Measurements from ENCODE around the gene FGF10.

The FGF10 gene

GRCh38 chr5:44389090-44389822 lies at the start of gene FGF10:
TSS of gene FGF10 (minus strand) at chr5:44389420. CDS start at chr5:44388682, 738 bp downstream.
- DNase-seq, result peak; percentile 9

GRCh38 chr5:44426944-44427343 lies 37.7 kb upstream of the FGF10 start:
- DNase-seq, result no peak

DNA sequence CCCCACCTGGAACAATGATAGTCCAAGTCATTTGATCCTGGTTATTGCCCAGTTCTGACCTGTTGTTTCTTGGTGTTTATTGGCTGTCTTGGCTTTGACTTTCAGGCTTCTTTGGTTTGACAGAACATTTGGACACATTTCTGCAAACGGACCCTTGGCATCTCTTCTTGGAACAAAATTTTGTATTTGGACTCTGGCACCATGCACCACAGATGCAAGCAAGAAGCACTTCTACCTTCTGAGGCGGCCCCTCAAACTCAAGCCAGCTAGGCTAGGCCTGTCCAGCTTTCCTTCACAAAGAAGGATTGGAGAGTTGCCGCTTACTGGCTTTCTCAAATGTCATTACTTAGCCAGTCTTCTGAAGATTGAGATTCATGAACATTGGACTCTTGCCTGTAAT lies 23.1 kb upstream of the FGF10 start:
- DNase-seq, result no peak

DNA sequence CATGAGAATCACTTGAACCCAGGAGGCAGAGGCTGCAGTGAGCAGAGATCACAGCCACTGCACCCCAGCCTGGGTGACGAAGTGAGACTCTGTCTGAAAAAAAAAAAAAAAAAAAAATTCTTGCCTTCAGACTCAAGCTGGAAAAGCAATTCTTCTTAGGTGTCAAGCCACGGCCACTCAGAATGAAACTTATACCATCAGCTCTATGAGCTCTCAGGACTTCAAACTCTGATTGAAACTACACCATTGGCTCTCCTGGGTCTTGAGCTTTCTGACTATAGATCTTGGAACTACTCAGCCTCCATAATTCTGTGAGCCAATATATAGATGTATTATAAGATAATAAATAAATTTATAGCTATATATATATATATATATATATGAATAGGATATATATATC lies 12.9 kb upstream of the FGF10 start:
- DNase-seq, result no peak

GRCh38 chr5:44401611-44402010 lies 12.4 kb upstream of the FGF10 start:
- DNase-seq, result no peak

DNA sequence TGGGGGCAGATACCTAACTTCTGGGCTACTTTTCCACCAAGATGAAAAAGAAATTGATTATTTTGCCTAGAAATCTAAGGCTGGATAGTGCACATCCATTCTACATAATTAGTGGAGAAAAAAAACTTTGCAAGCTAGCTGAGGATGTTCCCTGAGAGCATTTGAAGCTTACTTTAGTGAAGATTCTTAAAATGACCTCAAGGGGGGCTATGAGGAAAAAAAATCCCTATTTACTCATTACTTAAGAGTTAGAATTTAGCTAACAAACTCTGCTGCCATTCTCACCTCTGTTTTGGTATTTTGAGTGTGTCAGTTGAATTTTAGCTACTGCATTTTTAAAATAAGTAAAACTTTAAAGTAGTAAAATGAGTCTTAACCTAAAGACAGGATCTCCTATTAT lies 9.2 kb upstream of the FGF10 start:
- DNase-seq, result no peak

- no peak for DNase-seq
These were observed 7.1 kb upstream of the FGF10 start for GRCh38 chr5:44396312-44396711.

- DNase-seq, result no peak
These were observed 1.1 kb upstream of the FGF10 start for GRCh38 chr5:44390351-44390750.

GRCh38 chr5:44389823-44390143 lies 563 bp upstream of the FGF10 start:
- no peak for DNase-seq

- DNase-seq, result no peak
These were observed 715 bp downstream of the FGF10 start for GRCh38 chr5:44388321-44389089.

- no peak for DNase-seq
These were observed 1.3 kb downstream of the FGF10 start for GRCh38 chr5:44387921-44388320.

DNA sequence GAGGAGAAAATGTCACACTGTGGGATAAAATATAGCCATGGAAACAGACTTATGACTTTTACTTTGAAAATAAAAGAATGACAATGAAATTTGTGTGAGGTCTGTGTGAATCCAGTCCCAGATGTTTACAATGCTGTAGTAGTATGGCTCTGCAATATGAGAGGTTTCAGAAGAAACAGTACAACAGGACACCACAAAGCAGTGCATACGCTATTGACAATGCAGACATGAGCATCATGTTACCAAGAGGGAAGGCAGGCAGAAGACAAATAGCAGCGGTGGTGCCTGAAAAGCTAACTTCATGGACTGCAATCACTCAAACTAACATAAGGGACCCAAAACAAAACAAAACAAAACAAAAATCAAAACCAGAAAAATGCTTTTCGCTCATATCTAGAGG lies 1.8 kb downstream of the FGF10 start:
- no peak for DNase-seq

- DNase-seq, result no peak
These were observed 3.8 kb downstream of the FGF10 start for GRCh38 chr5:44385291-44385900.

DNA sequence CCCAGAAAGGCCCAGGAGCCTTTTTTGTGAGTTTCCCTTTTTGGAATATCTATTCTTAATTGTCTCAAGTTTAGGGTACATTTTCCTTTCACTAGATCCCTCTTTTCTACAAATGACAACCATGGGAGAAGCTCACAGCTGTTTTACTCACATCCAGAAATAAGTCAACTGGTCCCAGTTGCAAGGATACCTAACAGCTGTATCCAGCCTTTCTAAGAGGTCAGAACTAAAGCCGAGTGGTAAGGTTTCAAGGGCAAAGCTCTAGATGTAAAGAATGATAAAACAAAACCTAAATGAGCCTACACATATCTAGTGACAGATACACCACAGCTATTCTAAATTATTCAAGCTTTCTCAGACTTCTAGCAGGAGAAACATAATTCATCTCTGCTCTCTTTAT lies 4.4 kb downstream of the FGF10 start:
- DNase-seq, result no peak

GRCh38 chr5:44382894-44383293 lies 6.3 kb downstream of the FGF10 start:
- DNase-seq, result no peak

GRCh38 chr5:44377057-44377456 lies 12.2 kb downstream of the FGF10 start:
- no peak for DNase-seq

DNA sequence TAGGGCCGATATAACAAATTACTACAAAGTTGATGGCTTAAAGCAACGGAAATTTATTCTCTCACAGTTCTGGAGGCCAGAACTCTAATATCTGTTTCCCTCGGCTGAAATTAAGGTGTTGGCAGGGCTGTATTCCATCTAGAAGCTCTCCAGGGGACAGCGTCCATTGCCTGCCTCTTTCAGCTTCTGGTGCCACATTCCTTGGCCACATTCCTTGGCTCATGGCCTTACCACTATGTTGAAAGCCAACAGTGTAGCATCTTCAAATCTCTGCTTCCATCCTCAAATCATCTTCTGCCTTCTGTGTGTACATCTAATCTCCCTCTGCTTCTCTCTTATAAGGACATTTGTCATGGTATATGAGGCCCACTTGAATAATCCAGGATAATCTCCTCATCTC lies 17.2 kb downstream of the FGF10 start:
- no peak for DNase-seq

- no peak for DNase-seq
These were observed 22.0 kb downstream of the FGF10 start for GRCh38 chr5:44367203-44367602.

DNA sequence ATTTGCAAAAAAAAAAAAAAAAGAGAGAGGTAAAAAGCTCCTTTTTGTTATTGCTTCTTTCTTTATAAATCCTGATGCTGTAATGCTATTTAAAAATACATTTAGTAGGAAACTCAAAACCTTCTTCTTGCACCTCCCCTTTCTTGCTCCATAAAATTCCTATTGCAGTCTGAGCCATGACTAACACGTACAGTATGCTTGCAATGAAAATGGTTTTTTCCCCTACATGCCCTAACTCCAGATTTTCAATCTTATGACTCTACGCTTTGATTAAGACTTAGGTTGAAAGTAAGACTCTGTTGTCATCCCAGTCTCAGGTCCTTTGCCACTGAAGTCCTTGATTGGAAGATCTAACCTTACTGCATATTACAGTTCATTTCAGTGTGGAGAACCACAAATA lies 23.9 kb downstream of the FGF10 start:
- DNase-seq, result no peak

DNA sequence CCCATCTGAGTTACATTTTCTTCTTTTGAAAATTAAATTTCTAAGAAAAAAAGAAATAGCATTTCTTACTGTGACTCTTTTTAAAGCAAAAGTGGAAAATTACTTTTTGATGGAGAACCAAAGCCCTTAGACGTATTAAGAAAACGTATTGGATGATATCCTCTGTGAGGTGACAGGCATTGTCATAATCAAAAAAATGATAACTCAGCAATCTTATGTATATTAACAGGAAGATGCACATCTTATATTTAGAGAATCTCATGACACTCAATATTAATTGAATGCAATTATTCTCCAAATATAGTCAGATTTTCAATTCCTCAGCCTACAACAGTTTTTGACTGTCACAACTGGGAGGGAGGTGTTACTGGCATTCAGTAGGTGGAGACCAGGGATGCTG lies 25.1 kb downstream of the FGF10 start:
- DNase-seq, result no peak

GRCh38 chr5:44361342-44362001 lies 27.7 kb downstream of the FGF10 start:
- DNase-seq, result no peak

DNA sequence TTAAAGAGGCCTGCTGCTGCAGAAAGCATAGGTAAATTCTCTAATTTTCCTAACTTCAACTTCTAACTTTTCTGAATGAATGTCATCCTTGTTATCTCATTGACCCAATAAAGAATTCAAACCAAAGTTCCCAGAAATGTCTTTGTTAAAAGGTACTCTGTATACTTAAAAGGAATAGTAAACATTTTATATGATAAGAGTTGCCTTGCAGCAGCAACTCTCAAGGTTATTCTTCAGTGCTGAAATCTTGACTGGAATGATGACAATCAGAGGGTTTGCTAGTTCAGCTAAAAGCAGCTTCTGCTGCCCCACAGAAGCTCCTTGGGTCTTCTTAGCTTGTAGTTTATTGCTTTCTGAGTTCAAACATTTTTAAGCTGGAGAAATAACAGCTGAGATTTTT lies 28.3 kb downstream of the FGF10 start:
- DNase-seq, result no peak

DNA sequence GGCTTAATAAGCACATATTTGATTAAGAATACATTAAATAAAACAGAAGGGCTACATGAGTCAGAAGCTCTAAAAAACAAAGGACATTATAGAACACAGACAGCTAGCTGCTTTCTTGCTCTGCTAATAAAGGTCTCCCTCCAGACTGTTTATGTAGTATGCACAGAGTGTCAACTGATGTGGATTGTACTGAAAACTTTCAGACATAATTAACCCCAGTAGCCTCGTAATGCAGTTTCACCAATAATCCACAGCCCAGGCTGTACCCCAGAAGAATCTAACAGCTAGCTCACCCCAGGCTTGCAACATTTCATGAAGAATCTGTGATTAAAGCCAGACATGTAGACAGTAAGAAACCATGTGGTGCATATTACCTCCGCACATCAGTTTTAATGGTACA lies 30.8 kb downstream of the FGF10 start:
- DNase-seq, result no peak

DNA sequence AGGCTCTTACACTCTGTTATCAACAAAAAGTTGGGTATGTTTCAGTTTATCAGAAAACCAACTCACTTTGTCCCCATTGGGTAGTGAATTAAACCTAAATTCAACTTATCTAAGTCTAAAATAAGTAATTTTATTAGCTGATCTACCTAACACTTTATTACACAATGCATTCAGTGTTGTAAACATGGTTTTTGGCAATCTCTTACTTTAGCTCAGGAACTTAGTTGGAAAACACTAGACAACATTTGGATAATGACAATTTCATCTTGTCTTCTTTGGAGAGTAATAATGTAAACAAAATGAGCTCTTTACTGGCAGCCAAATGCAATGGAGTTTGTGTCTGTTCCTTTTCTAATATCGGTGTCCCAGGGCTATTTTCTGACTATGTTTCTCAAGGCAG lies 33.0 kb downstream of the FGF10 start:
- no peak for DNase-seq
